EH (cell line): Measurements from ENCODE around the gene CCDC144A.
"Not testable (repeated sequence)": the region's sequence is repeated elsewhere in the genome, so short reads cannot be mapped to it uniquely, and the experiment has no call there.

Experiments used
- DNase-seq: peaks from one replicate; pipeline ENCODE4 v3.0.0-alpha.2; 2015; ENCODE audit warnings: low read depth

CCDC144A gene

DNA sequence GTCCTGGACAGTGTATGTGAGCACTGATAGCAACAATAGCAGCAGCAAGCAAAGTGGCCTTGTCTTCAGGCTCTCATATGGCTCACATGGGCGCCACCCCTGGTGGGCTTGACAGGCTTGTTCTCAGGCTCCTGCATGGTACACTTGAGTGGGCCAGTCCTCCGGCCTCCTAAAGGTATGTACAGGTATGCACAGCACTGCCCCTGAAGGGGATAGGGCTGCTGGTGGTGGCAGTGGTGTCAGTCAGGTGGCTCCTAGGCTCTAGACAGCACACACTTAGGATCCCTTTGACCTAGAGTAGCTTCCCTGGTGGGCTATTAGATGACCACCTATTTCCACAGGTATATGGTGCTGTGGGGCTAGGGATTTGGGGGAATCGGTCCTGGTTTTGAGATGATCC is 67.5 kb downstream of the CCDC144A start:
- not testable (repeated sequence) for DNase-seq

DNA sequence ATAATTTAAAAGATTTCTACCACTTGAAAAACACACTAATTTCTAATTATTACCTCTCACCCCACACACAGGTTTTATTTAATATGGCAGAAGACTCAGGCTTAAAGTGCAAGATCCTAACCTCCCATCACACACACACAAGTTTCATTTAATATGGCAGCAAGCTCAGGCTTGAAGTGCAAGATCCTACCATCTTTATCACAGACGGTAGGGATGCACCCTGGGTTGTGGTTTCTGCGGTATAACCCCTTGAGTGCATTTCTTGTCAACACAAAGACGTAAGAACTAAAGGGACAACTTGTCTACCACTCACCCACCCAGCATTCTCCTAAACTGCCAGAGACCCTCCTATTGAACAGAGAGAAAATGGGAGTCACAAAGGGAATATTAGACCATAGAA is 68.1 kb downstream of the CCDC144A start:
- DNase-seq = not testable (repeated sequence)

DNA sequence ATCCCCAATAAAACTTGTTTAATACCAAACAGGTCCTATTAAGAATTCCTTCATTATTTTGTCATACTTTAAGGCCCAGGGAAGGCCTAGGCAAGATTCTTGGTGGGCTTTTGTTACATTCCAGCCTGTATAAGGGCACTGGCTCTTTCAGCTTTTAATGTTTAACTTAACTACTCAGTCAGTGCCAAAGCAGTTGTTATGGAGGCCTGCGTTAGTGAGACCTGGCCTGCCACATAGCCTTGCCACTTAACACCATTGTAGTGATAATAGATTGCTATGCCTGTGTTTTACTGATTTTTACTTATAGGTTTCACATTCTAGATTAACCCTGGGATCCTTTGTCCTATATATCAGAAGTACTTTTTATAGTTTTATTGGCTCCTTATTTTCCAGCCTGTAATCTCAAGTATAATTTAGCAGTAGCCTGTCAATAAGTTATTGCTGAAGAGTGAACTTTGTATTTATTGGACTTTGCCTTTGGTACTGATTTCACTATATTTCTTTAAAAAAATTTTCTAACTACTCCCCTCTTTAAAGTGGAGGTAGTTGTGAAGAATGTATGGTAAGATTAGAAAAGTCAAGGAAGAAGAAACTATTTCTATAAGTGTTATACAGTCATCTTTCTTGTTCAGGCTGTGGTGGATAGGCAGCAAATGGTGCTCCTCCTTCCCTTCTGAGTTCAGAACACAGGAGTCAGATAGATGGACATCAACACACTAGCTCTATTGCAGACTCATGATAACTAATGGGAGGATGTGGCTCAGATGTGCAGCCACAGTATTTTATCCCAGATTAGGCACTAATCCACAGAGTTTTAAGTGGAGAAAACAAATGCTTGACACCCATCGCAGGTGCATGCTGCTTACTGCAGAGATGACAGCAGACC is 78.5 kb downstream of the CCDC144A start:
- DNase-seq = not testable (repeated sequence)

DNA sequence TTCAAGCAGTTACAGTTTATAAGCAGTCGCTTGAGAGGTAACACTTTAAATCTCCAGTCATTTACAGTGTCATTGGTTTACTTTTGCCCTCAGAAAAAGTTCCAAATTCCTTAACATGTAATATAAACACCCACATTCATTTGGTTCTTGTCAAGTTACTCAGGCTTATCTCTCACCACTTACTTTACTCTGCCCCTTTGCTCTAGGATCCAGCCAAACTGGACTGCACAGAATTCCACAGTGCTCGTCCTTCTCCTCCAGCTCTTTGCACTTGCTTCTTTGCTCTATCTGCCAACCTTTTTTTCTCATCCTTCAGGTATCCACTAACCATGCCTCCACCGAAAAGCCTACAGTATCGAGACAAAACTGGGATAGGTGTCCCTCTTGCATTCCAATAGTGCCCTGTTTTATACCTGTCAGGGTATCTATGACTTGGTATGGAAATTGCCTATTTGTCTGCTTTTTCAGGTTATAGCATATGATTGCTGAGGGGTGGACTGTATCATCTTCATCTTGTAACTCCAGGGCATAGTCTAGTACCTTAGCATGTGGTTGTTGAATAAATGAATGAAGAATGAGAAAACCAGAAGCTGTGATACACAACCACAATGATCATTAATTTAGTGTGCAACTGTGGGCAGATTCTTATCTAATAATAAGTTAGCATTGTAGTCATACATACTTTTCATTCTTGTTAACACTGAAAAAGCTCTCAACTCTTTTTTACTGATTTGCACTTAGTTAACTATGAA is 82.5 kb downstream of the CCDC144A start:
- DNase-seq = peak; percentile 6

DNA sequence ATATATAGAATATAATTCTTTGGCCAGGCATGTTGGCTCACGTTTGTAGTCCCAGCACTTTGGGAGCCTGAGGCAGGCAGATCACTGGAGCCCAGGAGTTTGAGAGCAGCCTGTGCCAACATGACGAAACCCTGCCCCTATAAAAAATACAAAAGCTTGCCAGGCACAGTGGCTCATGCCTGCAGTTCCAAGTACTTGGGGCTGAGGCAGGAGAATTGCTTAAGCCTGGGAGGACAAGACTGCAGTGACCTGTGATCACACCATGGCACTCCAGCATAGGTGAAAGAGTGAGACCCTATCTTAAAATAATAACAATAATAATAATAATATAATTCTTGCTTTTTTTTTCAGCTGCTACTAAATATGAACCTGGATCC is 83.1 kb downstream of the CCDC144A start:
- DNase-seq = not testable (repeated sequence)

DNA sequence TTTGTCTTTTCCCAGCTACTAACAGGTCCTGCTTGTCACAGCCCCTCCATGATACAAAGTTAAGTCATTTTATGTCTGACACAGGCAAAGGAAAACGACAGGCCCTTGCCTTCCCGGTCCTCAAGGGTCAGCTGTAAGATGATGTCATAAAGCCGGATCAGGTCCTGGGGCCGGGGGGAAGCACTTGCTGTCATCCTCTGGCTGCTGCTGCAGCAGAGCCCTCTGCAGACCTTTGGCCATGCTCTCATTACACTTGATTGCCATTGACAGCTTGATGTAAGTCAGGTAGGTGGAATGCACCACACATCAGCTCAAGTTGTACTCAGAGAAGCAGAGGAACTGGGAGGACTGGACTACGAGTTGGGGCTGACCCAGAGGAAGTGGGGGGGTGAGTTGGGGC is 97.8 kb downstream of the CCDC144A start:
- peak; percentile 0 for DNase-seq

DNA sequence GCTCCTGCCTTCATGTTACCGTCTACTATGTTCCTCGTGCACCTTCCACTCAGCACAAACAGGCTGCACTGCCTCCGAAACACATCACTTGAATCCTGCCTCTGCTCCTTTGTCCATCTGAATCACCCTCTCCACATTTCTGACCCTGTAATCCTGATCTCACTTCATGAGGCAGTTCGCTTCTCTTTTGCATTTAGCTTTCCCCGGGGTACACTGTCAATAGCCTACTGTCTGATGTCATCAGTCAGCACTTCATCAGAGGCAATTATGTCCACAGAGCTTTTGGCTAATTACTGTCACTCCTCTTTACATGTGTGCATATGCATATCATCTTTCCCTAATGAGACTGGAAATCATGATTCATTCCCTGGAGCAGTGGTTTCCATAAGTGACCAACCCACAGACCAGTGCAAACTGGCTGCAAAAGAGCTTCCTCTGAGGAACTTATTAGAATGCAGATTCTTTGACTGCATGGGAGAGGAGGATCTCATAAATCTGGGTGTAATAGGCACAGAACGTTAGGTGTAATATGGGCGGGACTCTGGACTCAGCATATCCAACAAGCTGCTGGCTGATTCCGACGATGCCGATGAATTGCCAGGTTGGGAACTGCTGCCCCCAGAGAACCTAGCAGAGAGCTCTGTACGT is 99.0 kb downstream of the CCDC144A start:
- not testable (repeated sequence) for DNase-seq

DNA sequence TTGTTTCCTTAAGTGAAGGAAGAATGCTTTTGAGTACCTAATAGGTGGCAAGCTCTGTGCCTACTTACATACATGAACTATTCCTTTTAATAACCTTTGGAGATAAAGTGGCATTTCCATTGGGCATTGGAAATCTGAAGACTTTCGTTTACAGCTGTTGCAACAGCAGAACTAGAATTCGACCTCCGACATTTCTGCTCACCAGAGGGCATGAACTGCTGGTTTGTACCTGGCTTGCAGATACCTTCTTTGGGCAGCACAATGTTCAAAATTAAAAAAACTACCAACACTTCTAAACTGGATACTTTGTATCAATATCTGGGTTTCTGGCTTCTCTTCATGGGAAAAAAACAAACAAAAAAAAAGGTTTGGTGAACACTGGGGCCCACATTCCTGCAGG is 99.6 kb downstream of the CCDC144A start:
- DNase-seq = not testable (repeated sequence)

DNA sequence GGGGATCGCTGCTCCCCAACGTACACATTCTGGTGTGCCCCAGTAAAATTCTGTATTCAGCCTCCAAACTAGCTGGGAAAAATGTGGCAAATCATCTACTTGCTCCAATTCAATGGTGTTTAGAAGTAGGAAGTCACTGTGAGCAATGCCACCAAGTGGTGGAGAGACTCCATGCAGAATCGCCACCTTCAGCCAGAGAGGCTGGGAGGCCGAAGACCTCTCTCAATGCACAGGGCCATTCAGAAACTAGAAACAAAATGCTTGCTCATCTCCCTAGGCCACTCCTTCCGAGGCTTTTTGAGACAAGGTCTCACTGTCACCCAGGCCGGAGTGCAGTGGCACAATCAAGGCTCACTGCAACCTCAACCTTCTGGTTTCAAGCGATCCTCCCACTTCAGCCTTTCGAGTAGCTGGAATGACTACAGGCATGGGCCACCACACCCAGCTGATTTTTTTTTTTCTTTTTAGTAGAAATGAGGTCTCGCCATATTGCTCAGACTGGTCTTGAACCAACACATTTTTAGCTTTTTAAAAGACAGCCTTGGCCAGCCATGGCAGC is 100.4 kb downstream of the CCDC144A start:
- not testable (repeated sequence) for DNase-seq

DNA sequence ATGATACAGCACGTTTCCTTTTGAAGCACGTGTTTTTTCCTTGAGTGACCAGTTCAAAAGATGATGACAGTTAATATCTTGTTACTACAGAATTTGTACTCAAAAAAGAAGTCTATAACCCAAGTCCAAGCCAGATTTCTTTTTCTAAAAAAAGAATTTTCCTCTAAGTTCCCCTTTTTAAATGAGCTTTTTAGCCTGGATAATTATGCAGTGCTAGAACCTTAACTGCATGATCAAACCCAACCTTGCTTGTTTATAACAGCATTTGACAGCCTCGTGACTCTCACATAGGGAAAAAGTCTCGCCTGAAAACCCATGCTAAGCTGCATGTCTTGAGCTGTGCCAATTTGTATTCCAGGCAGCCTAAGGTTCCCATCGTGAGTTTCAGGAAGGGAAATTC is 104.2 kb downstream of the CCDC144A start:
- peak; percentile 11 for DNase-seq

DNA sequence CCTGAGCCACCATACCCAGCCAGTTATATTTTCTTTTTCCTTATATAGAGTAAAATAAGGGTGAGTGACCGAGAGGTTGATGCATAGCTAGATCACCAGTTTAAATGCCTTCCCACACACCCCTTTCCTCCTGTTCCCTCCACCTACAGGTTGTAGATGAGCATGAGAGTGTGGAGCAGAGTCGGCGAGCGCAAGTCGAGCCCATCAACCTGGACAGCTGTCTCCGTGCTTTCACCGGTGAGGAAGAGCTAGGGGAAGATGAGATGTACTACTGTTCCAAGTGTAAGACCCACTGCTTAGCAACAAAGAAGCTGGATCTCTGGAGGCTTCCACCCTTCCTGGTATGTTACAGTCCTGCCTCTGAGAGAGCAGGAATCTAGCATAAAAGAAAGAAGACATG is 105.9 kb downstream of the CCDC144A start:
- DNase-seq = not testable (repeated sequence)

DNA sequence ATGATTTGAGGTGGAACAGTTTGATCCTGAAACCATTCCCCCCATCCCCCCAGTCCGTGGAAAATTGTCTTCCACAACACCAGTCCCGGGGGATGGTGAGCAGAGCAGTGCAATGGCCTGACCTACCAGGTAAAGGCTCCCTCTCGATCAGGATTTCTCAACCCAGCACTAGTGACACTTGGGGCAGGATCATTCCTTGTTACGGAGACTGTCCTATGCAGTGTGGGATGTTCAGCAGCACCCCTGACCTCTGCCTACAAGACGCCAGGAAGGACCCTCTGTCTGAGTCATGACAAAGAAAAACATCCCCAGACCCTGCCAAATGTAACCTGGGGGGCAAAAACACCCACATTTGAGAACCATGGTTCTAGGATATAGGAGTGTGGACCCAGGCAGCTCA is 114.8 kb downstream of the CCDC144A start:
- not testable (repeated sequence) for DNase-seq

DNA sequence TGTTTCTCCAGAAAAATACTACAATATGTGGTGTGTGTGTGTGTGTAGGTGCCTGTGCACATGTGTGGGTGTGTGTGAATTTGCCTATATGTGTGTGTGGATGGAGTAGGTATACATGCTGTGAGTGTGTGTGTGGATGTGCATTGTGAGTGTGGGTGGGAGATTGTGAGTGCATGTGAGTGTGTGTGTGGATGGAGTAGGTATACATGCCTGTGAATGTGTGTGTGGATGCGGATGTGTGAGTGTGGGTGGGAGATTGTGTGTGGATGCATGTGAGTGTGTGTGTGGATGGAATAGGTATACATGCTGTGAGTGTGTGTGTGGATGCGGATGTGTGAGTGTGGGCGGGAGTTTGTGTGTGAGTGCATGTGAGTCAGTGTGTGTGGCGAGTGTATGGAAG is 116.6 kb downstream of the CCDC144A start:
- not testable (repeated sequence) for DNase-seq

DNA sequence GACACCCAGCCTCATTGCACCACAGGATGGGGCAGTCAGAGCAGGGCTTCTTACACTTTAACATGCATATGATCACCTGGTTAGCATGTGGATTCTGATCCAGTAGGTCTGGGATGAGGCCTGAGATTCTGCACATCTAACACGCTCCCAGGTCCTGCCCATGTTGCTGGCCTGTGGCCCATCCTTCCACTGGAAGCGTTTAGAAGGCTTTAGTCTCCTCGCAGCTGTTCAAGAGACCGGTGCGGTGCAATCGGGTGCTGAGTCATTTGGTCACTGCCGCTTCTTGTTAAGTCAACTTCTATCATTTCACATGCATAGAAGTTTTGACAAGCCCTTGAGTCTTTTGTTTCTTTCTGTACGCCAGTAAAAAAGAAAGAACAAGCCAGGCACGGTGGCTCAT is 117.6 kb downstream of the CCDC144A start:
- not testable (repeated sequence) for DNase-seq

DNA sequence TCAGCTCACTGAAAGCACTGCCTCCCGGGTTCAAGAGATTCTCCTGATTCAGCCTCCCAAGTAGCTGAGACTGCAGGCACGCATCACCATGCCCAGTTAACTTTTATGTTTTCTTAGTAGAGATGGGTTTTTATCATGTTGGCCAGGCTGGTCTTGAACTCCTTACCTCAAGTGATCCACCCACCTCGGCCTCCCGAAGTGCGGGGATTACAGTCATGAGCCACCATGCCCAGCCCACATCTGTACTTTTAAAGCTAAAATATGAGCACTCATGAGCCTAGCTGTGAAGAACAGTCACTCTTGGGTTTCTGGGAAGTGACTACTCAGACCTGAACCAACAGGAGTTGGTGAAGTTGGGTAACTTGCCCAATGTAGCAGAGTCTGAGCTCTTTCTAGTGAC is 120.2 kb downstream of the CCDC144A start:
- DNase-seq = not testable (repeated sequence)

DNA sequence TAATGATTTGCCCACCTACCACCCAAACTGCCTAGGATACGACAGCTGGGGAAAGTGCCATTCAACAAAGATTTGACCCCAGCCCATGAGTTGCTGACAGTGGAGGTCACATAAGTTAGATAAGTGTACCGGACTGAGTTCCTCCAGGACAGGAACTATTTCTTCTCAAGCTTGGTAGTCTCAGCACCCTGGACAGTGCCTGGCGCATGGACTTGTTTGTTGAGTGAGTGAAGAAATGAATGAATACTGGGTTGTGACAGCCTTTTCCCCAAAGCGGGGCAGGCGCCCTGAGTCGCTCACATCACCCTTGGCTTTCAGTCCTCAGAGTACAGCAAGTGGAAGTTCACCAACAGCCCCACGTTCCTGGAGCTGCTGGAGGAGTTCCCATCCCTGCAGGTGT is 122.1 kb downstream of the CCDC144A start:
- peak; percentile 33 for DNase-seq

DNA sequence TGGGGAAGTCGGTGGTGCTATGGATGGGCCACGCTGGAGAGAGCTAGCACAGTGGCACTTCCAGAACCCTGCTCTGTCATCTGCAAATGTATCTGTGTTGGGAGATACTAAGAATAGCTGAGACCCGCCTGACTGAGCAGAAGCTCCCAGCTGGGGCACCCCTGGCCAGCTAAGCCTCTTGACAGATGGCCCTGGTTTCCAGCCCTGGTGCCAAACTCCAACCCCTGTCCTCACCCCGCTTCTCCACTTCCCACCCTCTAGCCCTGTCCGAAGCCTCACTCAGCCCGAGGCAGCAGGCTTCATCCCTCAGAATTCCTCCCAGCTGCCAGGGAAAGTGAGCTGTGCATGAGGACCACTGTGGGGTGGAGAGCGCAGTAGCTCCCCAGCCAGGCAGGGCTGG is 124.4 kb downstream of the CCDC144A start:
- no peak for DNase-seq

DNA sequence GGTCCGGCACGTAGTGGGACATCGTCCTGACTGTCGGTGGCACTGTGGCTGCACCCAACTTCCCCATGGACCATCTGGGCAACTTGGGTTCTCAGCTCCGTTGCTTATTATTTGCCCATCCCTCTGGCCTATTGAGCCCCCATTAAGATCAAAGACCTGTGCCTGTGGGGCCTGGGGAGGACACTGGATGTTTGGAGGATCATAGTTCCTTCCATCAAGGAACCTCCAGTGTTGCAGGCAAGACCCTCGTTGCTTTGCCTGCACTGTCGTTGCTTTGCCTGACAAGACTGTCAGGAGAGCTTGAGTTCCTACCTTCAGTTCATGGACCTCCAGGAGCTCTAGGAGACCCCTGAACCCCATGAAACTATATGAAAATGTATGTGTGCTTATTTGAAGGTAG is 127.2 kb downstream of the CCDC144A start:
- DNase-seq = no peak

DNA sequence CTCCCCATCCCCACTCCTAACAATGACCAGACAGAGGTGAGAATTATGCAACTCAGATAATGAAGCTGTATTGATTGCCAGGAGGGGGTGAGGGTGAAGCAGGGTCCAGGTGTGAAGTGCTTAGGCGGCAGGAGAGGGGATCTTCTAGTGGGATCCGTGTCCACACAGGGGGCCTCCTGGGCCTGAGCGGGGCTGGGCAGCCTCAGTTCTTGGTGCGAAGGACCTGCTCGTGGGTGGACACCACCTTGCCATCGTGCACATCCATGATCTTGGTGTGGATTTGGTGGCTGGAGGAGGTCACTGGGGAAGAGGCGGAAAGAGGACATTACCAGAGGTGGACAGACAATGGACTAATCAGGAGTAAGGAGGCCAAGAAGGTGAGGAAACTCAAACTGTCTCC is 127.9 kb downstream of the CCDC144A start:
- not testable (repeated sequence) for DNase-seq

DNA sequence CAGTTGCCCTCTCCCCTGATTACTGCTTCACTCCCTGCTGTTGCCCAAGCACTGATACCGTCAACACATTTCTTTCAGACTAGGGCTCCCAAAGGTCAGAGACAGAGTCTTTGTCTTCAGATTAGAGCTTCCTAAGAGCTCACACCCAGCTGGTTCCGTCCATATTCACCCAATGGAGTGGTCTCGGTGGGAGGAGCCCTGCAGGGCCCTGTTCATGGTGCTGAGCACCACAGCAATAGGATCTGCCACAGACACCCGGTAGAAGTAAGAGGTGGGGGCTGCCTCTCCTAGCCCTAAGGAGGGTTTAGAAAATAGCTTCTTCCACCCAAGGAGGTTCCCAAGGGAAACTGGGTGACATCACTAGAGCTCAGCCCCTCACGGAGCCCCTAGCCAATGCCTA is 128.3 kb downstream of the CCDC144A start:
- no peak for DNase-seq

DNA sequence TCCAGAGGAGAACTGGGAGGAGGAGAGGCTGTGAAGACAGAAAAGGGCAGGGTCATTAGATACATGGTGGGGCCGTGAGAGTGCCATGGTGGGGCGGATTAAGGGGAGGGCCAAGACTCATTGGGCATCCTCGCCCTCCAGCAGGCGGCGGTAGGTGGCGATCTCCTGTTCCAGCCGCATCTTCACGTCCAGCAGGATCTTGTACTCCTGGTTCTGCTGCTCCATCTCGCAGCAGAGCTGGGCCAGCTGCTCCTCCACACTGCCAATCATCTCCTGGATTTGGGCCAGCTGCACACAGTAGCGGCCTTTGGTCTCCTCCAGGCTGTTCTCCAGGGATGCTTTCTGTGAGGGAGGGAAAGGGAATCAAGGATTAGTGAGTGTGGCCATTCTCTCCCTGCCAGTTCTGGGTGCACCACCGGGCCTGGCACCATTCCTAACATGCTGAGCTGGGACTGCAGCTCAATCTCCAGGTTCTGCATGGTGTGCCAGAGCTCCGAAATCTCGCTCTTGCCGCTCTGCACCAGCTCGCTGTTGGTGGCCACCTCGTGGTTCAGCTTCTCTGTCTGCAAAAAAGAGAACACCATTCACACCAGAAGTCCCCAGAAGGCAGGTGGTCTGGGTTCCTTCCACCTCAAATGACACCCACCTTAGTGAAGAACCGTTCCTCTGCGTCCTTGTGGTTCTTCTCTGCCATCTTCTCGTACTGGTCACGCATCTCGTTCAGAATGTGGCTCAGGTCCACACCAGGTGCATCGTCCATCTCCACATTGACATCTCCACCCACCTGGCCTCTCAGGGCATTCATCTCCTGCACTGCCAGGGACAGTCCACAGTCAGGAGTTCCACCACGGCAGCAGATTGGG is 129.0 kb downstream of the CCDC144A start:
- DNase-seq = no peak
